IMR-90 (cell line): Measurements from ENCODE around the gene HOXD3. TPM values are rescaled to one million over a fixed set of nuclear protein-coding genes. Genes with fewer than 3 reads are reported as not detected.

Experiments
- ATAC-seq: fragments of 200-7000 bp; cut with Tn5 transposase; 2 replicates; pipeline ENCODE4 v1.9.1; 2020; ENCODE audit warnings: low read depth, mild to moderate bottlenecking, moderate library complexity
- BruUV-seq: library from RNA; stranded (reverse); fragments of 400-500 nt; replicated peaks from 2 replicates; lab custom pipeline; 2021; lab: Mats Ljungman, UMichigan
- CTCF ChIA-PET: fragments of 300-600 bp; formaldehyde crosslinking; extraction: SDS; loops from one replicate; lab custom pipeline; 2021; ENCODE audit warnings: antibody characterized with exemption; lab: Yijun Ruan, JAX
- POLR2A ChIA-PET: fragments of 300-600 bp; sonication (Branson Sonifier 250); formaldehyde crosslinking; loops from one replicate; lab custom pipeline; 2022; ENCODE audit warnings: antibody characterized with exemption; ENCODE audit not compliant: unreplicated experiment; lab: Charles Lee
- DNase-seq: peaks from one replicate; pipeline ENCODE4 v3.0.0; 2013
- H2AFZ ChIP-seq: replicated peaks from 2 replicates; pipeline ENCODE3; 2013; ENCODE audit warnings: low read length, mild to moderate bottlenecking; ENCODE audit not compliant: poor library complexity
- H2AK5ac ChIP-seq: 2 replicates; pipeline ENCODE4 v1.6.1; 2013; ENCODE audit warnings: low read depth, low read length, inconsistent platforms
- H2AK9ac ChIP-seq: replicated peaks from 2 replicates; pipeline ENCODE3; 2013; ENCODE audit warnings: mild to moderate bottlenecking, low read depth, low read length, moderate library complexity; ENCODE audit not compliant: poor library complexity
- H2BK120ac ChIP-seq: 2 replicates; pipeline ENCODE4 v1.6.1; 2013; ENCODE audit warnings: low read depth, low read length, inconsistent platforms
- H2BK15ac ChIP-seq: 3 replicates; pipeline ENCODE4 v1.6.1; 2013; ENCODE audit warnings: low read depth, low read length, inconsistent platforms
- H2BK20ac ChIP-seq: 2 replicates; pipeline ENCODE4 v1.6.1; 2013; ENCODE audit warnings: low read depth, mild to moderate bottlenecking, inconsistent platforms, low read length, moderate library complexity
- H2BK5ac ChIP-seq: 2 replicates; pipeline ENCODE4 v1.6.1; 2013; ENCODE audit warnings: mild to moderate bottlenecking, low read depth, low read length, inconsistent platforms; ENCODE audit not compliant: poor library complexity, severe bottlenecking
- H3K14ac ChIP-seq: replicated peaks from 2 replicates; pipeline ENCODE4 v1.6.1; 2013; ENCODE audit warnings: low read depth, low read length, inconsistent platforms
- H3K18ac ChIP-seq: 2 replicates; pipeline ENCODE4 v1.6.1; 2013; ENCODE audit warnings: low read depth, low read length, control low read depth
- H3K23ac ChIP-seq: 2 replicates; pipeline ENCODE4 v1.6.1; 2013; ENCODE audit warnings: low read depth, low read length, inconsistent platforms
- H3K27ac ChIP-seq: 2 replicates; pipeline ENCODE4 v1.5.1; 2013; ENCODE audit warnings: mild to moderate bottlenecking, control low read depth, low read length; ENCODE audit not compliant: insufficient read depth
- H3K27me3 ChIP-seq: 2 replicates; pipeline ENCODE4 v1.6.1; 2013; ENCODE audit warnings: low read length; ENCODE audit not compliant: control insufficient read depth, insufficient read depth
- H3K36me3 ChIP-seq: 2 replicates; pipeline ENCODE4 v1.6.1; 2013; ENCODE audit warnings: low read length, mixed read lengths; ENCODE audit not compliant: control insufficient read depth, insufficient read depth
- H3K4ac ChIP-seq: 2 replicates; pipeline ENCODE4 v1.6.1; 2013; ENCODE audit warnings: low read depth, low read length, inconsistent platforms
- H3K4me1 ChIP-seq: 2 replicates; pipeline ENCODE4 v1.6.1; 2013; ENCODE audit warnings: low read length, mixed read lengths; ENCODE audit not compliant: control insufficient read depth, insufficient read depth
- H3K4me2 ChIP-seq: 2 replicates; pipeline ENCODE4 v1.6.1; 2013; ENCODE audit warnings: low read depth, mild to moderate bottlenecking, control low read depth, low read length, moderate library complexity
- H3K4me3 ChIP-seq: 2 replicates; pipeline ENCODE4 v1.5.1; 2013; ENCODE audit warnings: low read depth, mild to moderate bottlenecking, control low read depth, low read length, moderate library complexity; ENCODE audit not compliant: insufficient read depth
- H3K56ac ChIP-seq: 2 replicates; pipeline ENCODE4 v1.6.1; 2013; ENCODE audit warnings: low read length, inconsistent platforms; ENCODE audit not compliant: insufficient read depth; ENCODE audit errors: extremely low read depth
- H3K79me1 ChIP-seq, 2 experiments: 2 replicates each; pipeline ENCODE4 v1.6.1; 2013; ENCODE audit warnings: low read length in 2 of 2, inconsistent platforms in 1 of 2, low read depth in 1 of 2
- H3K9ac ChIP-seq: 2 replicates; pipeline ENCODE4 v1.6.1; 2013; ENCODE audit warnings: low read depth, low read length, control low read depth
- H3K9me1 ChIP-seq: 2 replicates; pipeline ENCODE4 v1.6.1; 2013; ENCODE audit warnings: low read length, inconsistent platforms; ENCODE audit not compliant: insufficient read depth
- H3K9me3 ChIP-seq: 2 replicates; pipeline ENCODE4 v1.6.1; 2013; ENCODE audit warnings: low read length; ENCODE audit not compliant: control insufficient read depth, insufficient read depth
- H4K20me1 ChIP-seq: 2 replicates; pipeline ENCODE4 v1.6.1; 2013; ENCODE audit warnings: low read length, inconsistent platforms; ENCODE audit not compliant: insufficient read depth
- H4K5ac ChIP-seq: 2 replicates; pipeline ENCODE4 v1.6.1; 2013; ENCODE audit warnings: mild to moderate bottlenecking, low read depth, low read length, control low read depth
- H4K8ac ChIP-seq, 2 experiments: 2 replicates each; pipeline ENCODE4 v1.6.1; 2013; ENCODE audit warnings: low read depth in 2 of 2, low read length in 2 of 2, control low read depth in 1 of 2, inconsistent platforms in 1 of 2
- H4K91ac ChIP-seq: 2 replicates; pipeline ENCODE4 v1.6.1; 2013; ENCODE audit warnings: low read depth, low read length, inconsistent platforms; ENCODE audit not compliant: insufficient read depth
- CTCF ChIP-seq: conservative IDR thresholded peaks from 2 replicates; pipeline ENCODE4 v1.5.1; 2012; ENCODE audit warnings: mild to moderate bottlenecking, low read depth, low read length, improper control_type of control experiment
- MAZ ChIP-seq: IDR thresholded peaks from 2 replicates; pipeline ENCODE4 v1.6.1; 2012; ENCODE audit warnings: low read depth, mild to moderate bottlenecking, low read length, improper control_type of control experiment, moderate library complexity, borderline replicate concordance
- MXI1 ChIP-seq: IDR thresholded peaks from 2 replicates; pipeline ENCODE4 v1.6.1; 2012; ENCODE audit warnings: low read depth, mild to moderate bottlenecking, low read length, moderate library complexity, borderline replicate concordance
- NFE2L2 ChIP-seq: fragments of 150-350 bp; IDR thresholded peaks from 2 replicates; pipeline ENCODE4 v1.6.1; 2016; ENCODE audit warnings: low read depth, mild to moderate bottlenecking, low read length
- RAD21 ChIP-seq: IDR thresholded peaks from 2 replicates; pipeline ENCODE4 v1.6.1; 2012; ENCODE audit warnings: low read length, improper control_type of control experiment
- RCOR1 ChIP-seq: IDR thresholded peaks from 2 replicates; pipeline ENCODE4 v1.6.1; 2012; ENCODE audit warnings: mild to moderate bottlenecking, low read length, improper control_type of control experiment; ENCODE audit not compliant: insufficient replicate concordance
- SMC3 ChIP-seq: fragments of 150-350 bp; IDR thresholded peaks from 2 replicates; pipeline ENCODE4 v1.6.1; 2016; ENCODE audit warnings: low read depth, mild to moderate bottlenecking, antibody characterized with exemption, low read length, moderate library complexity
- WGBS, 2 experiments: methylation state at CpG; one replicate each; pipeline versions ENCODE4 v1.1.5 to v1.1.7; 2013; ENCODE audit warnings: missing lambda C conversion rate in 2 of 2; ENCODE audit not compliant: insufficient read length in 1 of 2; ENCODE audit errors: extremely low coverage in 2 of 2; 5-methylcytosine and 5-hydroxymethylcytosine counted together
- dilution Hi-C: fragments of 300-500 bp; cut with HindIII; formaldehyde crosslinking; loops from one replicate; pipeline ENCODE4 v1.14.3; 2018; ENCODE audit warnings: low sequenced_read_pairs; ENCODE audit not compliant: unreplicated experiment
- in situ Hi-C: fragments of 300-500 bp; cut with MboI; formaldehyde crosslinking; loops from 3 replicates; pipeline ENCODE4 v1.14.3; 2019; ENCODE audit warnings: low sequenced_read_pairs, inconsistent platforms, mixed read lengths
- intact Hi-C: fragments of 100-400 bp; cut with micrococcal nuclease; formaldehyde crosslinking; loops from 2 replicates; pipeline ENCODE4 v1.10.0; 2022
- polyA plus RNA-seq, 3 experiments: library from polyadenylated mRNA; depleted of rRNA; stranded (reverse); fragments of >200 nt; gene quantifications; 2 replicates each; pipeline ENCODE4 v1.2.3, GENCODE V29; 2012; ENCODE audit warnings: low replicate concordance in 1 of 3
- total RNA-seq: library from RNA; depleted of rRNA; stranded (reverse); fragments of >200 nt; gene quantifications from 2 replicates; pipeline ENCODE4 v1.2.3, GENCODE V29; 2012

The HOXD3 gene
- total and polyA plus RNA-seq, 2 of the 4 experiments (the other 2 are of a cell fraction): not detected

DNA sequence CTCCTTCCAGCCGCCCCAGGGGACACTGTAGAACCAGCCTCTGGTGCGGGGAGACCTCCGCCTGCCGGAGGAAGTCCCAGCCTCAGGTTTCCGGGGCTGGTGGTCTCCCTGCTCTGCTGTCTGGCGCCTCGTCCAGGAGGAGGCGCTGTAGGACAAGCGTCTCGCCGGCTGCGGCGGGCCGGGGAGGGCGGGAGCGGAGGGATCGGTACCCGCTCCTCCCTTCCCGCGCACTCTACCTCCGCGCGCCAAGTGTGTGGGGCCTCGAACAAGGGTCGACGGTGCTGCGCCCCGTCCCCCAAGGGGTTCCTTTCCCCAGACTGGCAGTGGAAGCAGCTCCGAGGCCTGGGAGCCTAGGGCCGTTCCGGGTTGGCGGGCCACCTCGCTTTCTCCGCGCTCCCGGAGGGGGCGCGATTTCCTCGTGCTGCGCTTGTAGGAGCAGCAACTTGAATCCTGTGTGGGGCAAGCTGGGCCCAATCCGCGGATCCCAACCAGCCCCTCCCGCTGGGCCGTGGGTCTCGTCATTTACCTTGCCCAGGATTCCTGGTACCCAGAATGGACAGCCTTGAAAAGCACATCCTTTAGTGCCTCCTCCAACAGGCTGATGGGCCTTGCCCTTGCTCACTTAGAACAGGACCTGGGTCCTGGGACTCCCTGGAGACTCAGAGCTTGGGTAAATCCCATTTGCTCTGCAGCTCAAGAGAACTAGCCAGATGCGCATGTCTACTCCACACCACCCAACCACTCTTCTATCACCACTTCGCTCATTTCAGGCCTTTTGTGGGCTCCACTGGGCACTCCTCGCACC, 16.4 kb upstream of the HOXD3 start:
- TF ChIP-seq RCOR1: no peak
- TF ChIP-seq NFE2L2: no peak
- peak; percentile 82 for TF ChIP-seq CTCF
- peak; percentile 85 for TF ChIP-seq SMC3
- peak; percentile 83; the same call in 1 of the 2 replicates for TF ChIP-seq MAZ
- no peak for TF ChIP-seq MXI1
- TF ChIP-seq RAD21: peak; percentile 93
- Histone ChIP-seq H3K9ac (no peak overlapping the region), H3K18ac (no peak overlapping the region), H3K4me3 (peak overlapping the region; percentile 50), H2BK120ac (no peak overlapping the region), H4K8ac (no peak overlapping the region), H3K23ac (no peak overlapping the region), H2BK15ac (no peak overlapping the region), H2AFZ (peak overlapping the region; percentile 88), H3K27me3 (peaks cover 74% of the 10 kb centered on the region), H3K27ac (no peak overlapping the region), H2AK5ac (no peak overlapping the region), H2BK5ac (no peak overlapping the region), H2BK20ac (no peak overlapping the region), H4K91ac (no peak overlapping the region), H3K4ac (no peak overlapping the region), H3K4me1 (no peaks in the 10 kb centered on the region), H3K79me1 (no peaks in the 10 kb centered on the region), H3K14ac (no peak overlapping the region), H3K9me1 (no peaks in the 10 kb centered on the region), H4K5ac (no peak overlapping the region), H2AK9ac (no peak overlapping the region), H3K4me2 (peak overlapping the region; percentile 88), H4K20me1 (no peaks in the 10 kb centered on the region), H3K36me3 (no peaks in the 10 kb centered on the region), H3K56ac (no peak overlapping the region), H3K9me3 (peaks cover 3% of the 10 kb centered on the region)
- ATAC-seq (peak; percentile 95), DNase-seq (peak; percentile 46)
- CTCF ChIA-PET: interaction anchor here (0.6 to 2.5 kb wide), 18 partner anchors 9 to 1161 kb away, joined by 3 to 24 read pairs (median 3); no protein-coding TSS in a partner anchor
- 18% methylated on average over 18 of the region's 48 CpGs; no CpG with 5 or more reads in 1 of the 2 experiments for WGBS, 2 experiments
- in situ Hi-C loops (loop anchor here (5.0 kb wide), 1 partner anchor 412 kb away; no protein-coding TSS in a partner anchor), intact Hi-C loops (loop anchor here (1.0 to 2.0 kb wide), 4 partner anchors 315 to 674 kb away; no protein-coding TSS in a partner anchor), dilution Hi-C loops (no loop called here)
- no TSS peak for BruUV-seq
- POLR2A ChIA-PET: no interaction called here
